Ovary (tissue), 3 donors: Measurements from ENCODE around the gene ALKBH3.

Source experiments
- POLR2A ChIP-seq: fragments of 450-650 bp; IDR thresholded peaks from one replicate; pipeline ENCODE4 v1.6.1; 2017; ENCODE audit warnings: antibody characterized with exemption, mild to moderate bottlenecking, moderate library complexity
- TF ChIP-seq, protein P1 (sequence below), 3 donors: fragments of 450-650 bp in 2 of 3; fragments of 200-600 bp in 1 of 3; IDR thresholded peaks; one replicate each; pipeline versions ENCODE4 v1.5.1 to v1.8.0; 2016 to 2022; ENCODE audit warnings: antibody characterized with exemption in 3 of 3, mild to moderate bottlenecking in 1 of 3
- donor health status: DM: no; HTN: no; CAD: no.

DNA sequence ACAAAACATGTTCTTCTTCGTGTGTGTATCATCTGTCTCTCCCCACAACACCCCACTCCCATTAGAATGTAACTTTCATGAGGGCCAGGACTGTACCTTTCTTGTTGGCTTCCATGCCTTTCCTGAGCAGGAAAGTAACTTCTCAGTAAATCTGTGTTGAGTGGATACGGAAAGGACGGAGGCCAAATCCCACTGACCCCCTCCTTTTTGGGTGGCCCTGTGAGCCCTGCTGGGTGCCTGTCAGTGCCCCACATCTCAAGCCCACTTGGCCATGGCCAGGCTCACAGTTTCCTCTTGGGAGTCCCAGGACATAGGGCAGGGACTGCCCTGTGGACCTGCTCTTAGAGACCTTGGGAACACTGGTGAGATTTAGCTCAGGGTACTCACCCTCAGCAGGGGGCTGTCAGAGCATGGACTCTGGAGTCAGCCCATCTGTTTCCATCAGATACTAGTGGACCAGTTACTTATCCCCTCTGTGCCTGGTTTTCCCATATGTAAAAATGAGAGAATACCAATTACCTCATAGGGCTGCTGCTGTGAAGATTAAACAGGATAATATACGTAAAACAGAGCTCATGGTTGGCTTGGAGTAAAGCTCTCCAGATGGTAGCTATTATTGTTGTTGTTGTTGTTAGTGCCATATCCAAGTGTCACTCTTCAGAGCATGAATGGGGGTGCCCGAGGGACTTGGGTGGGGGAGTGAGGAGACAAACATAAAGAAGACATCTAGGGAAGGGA lies 60.8 kb downstream of the ALKBH3 start:
- TF ChIP-seq, protein P1, sequence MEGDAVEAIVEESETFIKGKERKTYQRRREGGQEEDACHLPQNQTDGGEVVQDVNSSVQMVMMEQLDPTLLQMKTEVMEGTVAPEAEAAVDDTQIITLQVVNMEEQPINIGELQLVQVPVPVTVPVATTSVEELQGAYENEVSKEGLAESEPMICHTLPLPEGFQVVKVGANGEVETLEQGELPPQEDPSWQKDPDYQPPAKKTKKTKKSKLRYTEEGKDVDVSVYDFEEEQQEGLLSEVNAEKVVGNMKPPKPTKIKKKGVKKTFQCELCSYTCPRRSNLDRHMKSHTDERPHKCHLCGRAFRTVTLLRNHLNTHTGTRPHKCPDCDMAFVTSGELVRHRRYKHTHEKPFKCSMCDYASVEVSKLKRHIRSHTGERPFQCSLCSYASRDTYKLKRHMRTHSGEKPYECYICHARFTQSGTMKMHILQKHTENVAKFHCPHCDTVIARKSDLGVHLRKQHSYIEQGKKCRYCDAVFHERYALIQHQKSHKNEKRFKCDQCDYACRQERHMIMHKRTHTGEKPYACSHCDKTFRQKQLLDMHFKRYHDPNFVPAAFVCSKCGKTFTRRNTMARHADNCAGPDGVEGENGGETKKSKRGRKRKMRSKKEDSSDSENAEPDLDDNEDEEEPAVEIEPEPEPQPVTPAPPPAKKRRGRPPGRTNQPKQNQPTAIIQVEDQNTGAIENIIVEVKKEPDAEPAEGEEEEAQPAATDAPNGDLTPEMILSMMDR (IDR thresholded peaks at IDR 0.05): no peak
- no peak for TF ChIP-seq POLR2A
